Measurements from ENCODE around the gene GBA3.

GRCh38 chr4:22672519-22672918 is 20.2 kb upstream of the GBA3 start:
- no peak for TF ChIP-seq CTCF (conservative IDR thresholded peaks at IDR 0.05; ENCODE audit: low read depth in 2 of 2)
- TF ChIP-seq EZH2 (IDR thresholded peaks at IDR 0.05; ENCODE audit: low read depth, unreplicated experiment) = no peak
- no peak for TF ChIP-seq REST (IDR thresholded peaks at IDR 0.05; ENCODE audit: unreplicated experiment)
- TF ChIP-seq ZNF331 (CRISPR knock-in tag; IDR thresholded peaks at IDR 0.05; ENCODE audit: low read depth) = no peak
- TF ChIP-seq EZH2phosphoT487 (IDR thresholded peaks at IDR 0.05; ENCODE audit: unreplicated experiment) = no peak
- TF ChIP-seq POLR2AphosphoS5 (IDR thresholded peaks at IDR 0.05; ENCODE audit: low read depth) = no peak
- TF ChIP-seq CREB1 (CRISPR knock-in tag; IDR thresholded peaks at IDR 0.05; ENCODE audit: low read depth) = no peak
- TF ChIP-seq STAT1 (IDR thresholded peaks at IDR 0.05; ENCODE audit: unreplicated experiment) = no peak
